SK-N-SH (cell line): ENCODE results near the gene NADSYN1.

Experiments used
- EP300 ChIP-seq, 2 experiments: IDR thresholded peaks; 2 replicates each; pipeline versions ENCODE4 v1.4.0 to v1.6.1; 2012; ENCODE audit warnings: borderline replicate concordance in 1 of 2, low read depth in 1 of 2, low read length in 1 of 2
- FOXM1 ChIP-seq: IDR thresholded peaks from 2 replicates; pipeline ENCODE4 v1.4.0; 2012; ENCODE audit warnings: low read depth, mild to moderate bottlenecking
- GABPA ChIP-seq: IDR thresholded peaks from 2 replicates; pipeline ENCODE4 v1.4.0; 2012; ENCODE audit warnings: low read depth, mild to moderate bottlenecking
- RAD21 ChIP-seq: IDR thresholded peaks from 2 replicates; pipeline ENCODE4 v1.6.1; 2012; ENCODE audit warnings: mild to moderate bottlenecking, low read length
- SMC3 ChIP-seq: IDR thresholded peaks from 2 replicates; pipeline ENCODE4 v1.6.1; 2012; ENCODE audit warnings: low read depth, low read length, improper control_type of control experiment
- TF ChIP-seq, protein P1 (sequence below): fragments of 200-600 bp; sonication (generic); IDR thresholded peaks from 2 replicates; pipeline ENCODE4 v1.6.1; 2017; ENCODE audit warnings: antibody characterized with exemption, mild to moderate bottlenecking, moderate library complexity
- TF ChIP-seq, protein P2 (sequence below): IDR thresholded peaks from 2 replicates; pipeline ENCODE4 v1.4.0; 2012; ENCODE audit warnings: low read depth, borderline replicate concordance
- TF ChIP-seq, protein P3 (sequence below): IDR thresholded peaks from 2 replicates; pipeline ENCODE4 v1.4.0; 2012; ENCODE audit warnings: low read depth

DNA sequence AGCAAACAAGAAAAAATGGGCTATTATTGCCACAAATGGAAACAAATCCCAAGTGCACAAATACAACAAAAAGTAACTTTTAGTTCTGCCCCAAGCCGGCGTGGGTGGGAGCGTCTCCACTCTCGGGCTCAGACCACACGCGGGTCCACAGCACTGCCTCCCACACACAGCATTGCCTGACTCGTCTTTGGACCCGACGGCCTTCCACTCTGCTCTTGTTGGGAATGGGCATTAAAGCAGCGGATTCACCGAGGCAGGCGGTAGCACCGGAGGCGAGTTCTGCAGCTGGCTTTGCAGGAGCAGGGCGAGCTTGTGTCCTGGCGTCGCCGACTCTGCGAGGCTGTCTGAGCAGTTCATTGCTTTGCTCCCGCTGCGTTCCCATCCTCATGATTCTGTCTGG, 23.0 kb downstream of the NADSYN1 start:
- TF ChIP-seq, protein P1, sequence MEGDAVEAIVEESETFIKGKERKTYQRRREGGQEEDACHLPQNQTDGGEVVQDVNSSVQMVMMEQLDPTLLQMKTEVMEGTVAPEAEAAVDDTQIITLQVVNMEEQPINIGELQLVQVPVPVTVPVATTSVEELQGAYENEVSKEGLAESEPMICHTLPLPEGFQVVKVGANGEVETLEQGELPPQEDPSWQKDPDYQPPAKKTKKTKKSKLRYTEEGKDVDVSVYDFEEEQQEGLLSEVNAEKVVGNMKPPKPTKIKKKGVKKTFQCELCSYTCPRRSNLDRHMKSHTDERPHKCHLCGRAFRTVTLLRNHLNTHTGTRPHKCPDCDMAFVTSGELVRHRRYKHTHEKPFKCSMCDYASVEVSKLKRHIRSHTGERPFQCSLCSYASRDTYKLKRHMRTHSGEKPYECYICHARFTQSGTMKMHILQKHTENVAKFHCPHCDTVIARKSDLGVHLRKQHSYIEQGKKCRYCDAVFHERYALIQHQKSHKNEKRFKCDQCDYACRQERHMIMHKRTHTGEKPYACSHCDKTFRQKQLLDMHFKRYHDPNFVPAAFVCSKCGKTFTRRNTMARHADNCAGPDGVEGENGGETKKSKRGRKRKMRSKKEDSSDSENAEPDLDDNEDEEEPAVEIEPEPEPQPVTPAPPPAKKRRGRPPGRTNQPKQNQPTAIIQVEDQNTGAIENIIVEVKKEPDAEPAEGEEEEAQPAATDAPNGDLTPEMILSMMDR = no peak
- TF ChIP-seq, protein P2, sequence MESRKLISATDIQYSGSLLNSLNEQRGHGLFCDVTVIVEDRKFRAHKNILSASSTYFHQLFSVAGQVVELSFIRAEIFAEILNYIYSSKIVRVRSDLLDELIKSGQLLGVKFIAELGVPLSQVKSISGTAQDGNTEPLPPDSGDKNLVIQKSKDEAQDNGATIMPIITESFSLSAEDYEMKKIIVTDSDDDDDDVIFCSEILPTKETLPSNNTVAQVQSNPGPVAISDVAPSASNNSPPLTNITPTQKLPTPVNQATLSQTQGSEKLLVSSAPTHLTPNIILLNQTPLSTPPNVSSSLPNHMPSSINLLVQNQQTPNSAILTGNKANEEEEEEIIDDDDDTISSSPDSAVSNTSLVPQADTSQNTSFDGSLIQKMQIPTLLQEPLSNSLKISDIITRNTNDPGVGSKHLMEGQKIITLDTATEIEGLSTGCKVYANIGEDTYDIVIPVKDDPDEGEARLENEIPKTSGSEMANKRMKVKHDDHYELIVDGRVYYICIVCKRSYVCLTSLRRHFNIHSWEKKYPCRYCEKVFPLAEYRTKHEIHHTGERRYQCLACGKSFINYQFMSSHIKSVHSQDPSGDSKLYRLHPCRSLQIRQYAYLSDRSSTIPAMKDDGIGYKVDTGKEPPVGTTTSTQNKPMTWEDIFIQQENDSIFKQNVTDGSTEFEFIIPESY = no peak
- no peak for TF ChIP-seq GABPA
- TF ChIP-seq, protein P3, sequence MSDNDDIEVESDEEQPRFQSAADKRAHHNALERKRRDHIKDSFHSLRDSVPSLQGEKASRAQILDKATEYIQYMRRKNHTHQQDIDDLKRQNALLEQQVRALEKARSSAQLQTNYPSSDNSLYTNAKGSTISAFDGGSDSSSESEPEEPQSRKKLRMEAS = no peak
- TF ChIP-seq FOXM1 = no peak
- no peak for TF ChIP-seq RAD21
- no peak for TF ChIP-seq SMC3
- no peak for TF ChIP-seq EP300 (IDR thresholded peaks at IDR 0.05; ENCODE audit: borderline replicate concordance in 1 of 2, low read depth in 1 of 2, low read length in 1 of 2)
